HG03565 (cell line): ENCODE results near the gene ANP32A.
"Not testable (repeated sequence)": the region's sequence is repeated elsewhere in the genome, so short reads cannot be mapped to it uniquely, and the experiment has no call there.

Source experiments
- ATAC-seq: cut with Tn5 transposase; IDR thresholded peaks from one replicate; pipeline ENCODE4 v1.9.1; 2021; ENCODE audit warnings: mild to moderate bottlenecking, moderate library complexity; ENCODE audit not compliant: unreplicated experiment

ANP32A gene

GRCh38 chr15:68820295-68821189, at the start of gene ANP32A:
TSS of gene ANP32A (minus strand) at chr15:68820895. CDS start at chr15:68820751, 144 bp downstream.
- peak; percentile 53 for ATAC-seq

GRCh38 chr15:68868296-68868695, 47.6 kb upstream of the ANP32A start:
- ATAC-seq: no peak

- ATAC-seq: no peak
These were observed 41.7 kb upstream of the ANP32A start for GRCh38 chr15:68862415-68862814.

GRCh38 chr15:68858666-68859065, 38.0 kb upstream of the ANP32A start:
- not testable (repeated sequence) for ATAC-seq

GRCh38 chr15:68857443-68857842, 36.7 kb upstream of the ANP32A start:
- ATAC-seq: not testable (repeated sequence)

GRCh38 chr15:68852461-68852860, 31.8 kb upstream of the ANP32A start:
- ATAC-seq: no peak

- no peak for ATAC-seq
These were observed 31.3 kb upstream of the ANP32A start for GRCh38 chr15:68851971-68852370.

GRCh38 chr15:68849497-68849896, 28.8 kb upstream of the ANP32A start:
- ATAC-seq: no peak

GRCh38 chr15:68846851-68847439, 26.2 kb upstream of the ANP32A start:
- no peak for ATAC-seq

GRCh38 chr15:68844856-68845550, 24.3 kb upstream of the ANP32A start:
- no peak for ATAC-seq

- ATAC-seq: no peak
These were observed 23.0 kb upstream of the ANP32A start for GRCh38 chr15:68843425-68844311.

GRCh38 chr15:68842958-68843357, 22.3 kb upstream of the ANP32A start:
- ATAC-seq: no peak

GRCh38 chr15:68834346-68834745, 13.7 kb upstream of the ANP32A start:
- no peak for ATAC-seq

- ATAC-seq: no peak
These were observed 13.1 kb upstream of the ANP32A start for GRCh38 chr15:68833700-68834331.

- no peak for ATAC-seq
These were observed 9.6 kb upstream of the ANP32A start for GRCh38 chr15:68830141-68830785.

GRCh38 chr15:68829068-68829467, 8.4 kb upstream of the ANP32A start:
- no peak for ATAC-seq

GRCh38 chr15:68823561-68823960, 2.9 kb upstream of the ANP32A start:
- ATAC-seq: no peak

GRCh38 chr15:68822818-68823217, 2.1 kb upstream of the ANP32A start:
- no peak for ATAC-seq

- ATAC-seq: no peak
These were observed 1.2 kb upstream of the ANP32A start for GRCh38 chr15:68821841-68822381.
